NCI-H510A (cell line): ENCODE measurements around the gene LDLRAD4.

Experiments used
- DNase-seq: peaks from one replicate; lab custom pipeline; 2025; lab: John Stamatoyannopoulos, UW

LDLRAD4 gene

GRCh38 chr18:13285874-13286273 lies 67.3 kb downstream of the LDLRAD4 start:
- DNase-seq, result no peak

GRCh38 chr18:13286456-13287125 lies 68.0 kb downstream of the LDLRAD4 start:
- DNase-seq, result no peak

GRCh38 chr18:13287372-13287771 lies 68.8 kb downstream of the LDLRAD4 start:
- DNase-seq, result no peak

- DNase-seq, result no peak
These were observed 70.1 kb downstream of the LDLRAD4 start for GRCh38 chr18:13288509-13289133.

GRCh38 chr18:13289481-13290205 lies 71.1 kb downstream of the LDLRAD4 start:
- no peak for DNase-seq

GRCh38 chr18:13290856-13291271 lies 72.3 kb downstream of the LDLRAD4 start:
- no peak for DNase-seq

GRCh38 chr18:13291299-13291698 lies 72.7 kb downstream of the LDLRAD4 start:
- no peak for DNase-seq

GRCh38 chr18:13291745-13292447 lies 73.3 kb downstream of the LDLRAD4 start:
- DNase-seq, result no peak

- DNase-seq, result no peak
These were observed 74.2 kb downstream of the LDLRAD4 start for GRCh38 chr18:13292736-13293135.

GRCh38 chr18:13294309-13294708 lies 75.7 kb downstream of the LDLRAD4 start:
- DNase-seq, result no peak

- DNase-seq, result no peak
These were observed 77.3 kb downstream of the LDLRAD4 start for GRCh38 chr18:13295894-13296293.

- no peak for DNase-seq
These were observed 78.5 kb downstream of the LDLRAD4 start for GRCh38 chr18:13296867-13297574.

GRCh38 chr18:13298262-13298661 lies 79.7 kb downstream of the LDLRAD4 start:
- DNase-seq, result no peak

GRCh38 chr18:13300029-13300428 lies 81.5 kb downstream of the LDLRAD4 start:
- no peak for DNase-seq

- no peak for DNase-seq
These were observed 82.2 kb downstream of the LDLRAD4 start for GRCh38 chr18:13300796-13301195.

GRCh38 chr18:13302040-13302439 lies 83.5 kb downstream of the LDLRAD4 start:
- no peak for DNase-seq

- no peak for DNase-seq
These were observed 84.1 kb downstream of the LDLRAD4 start for GRCh38 chr18:13302457-13303225.

GRCh38 chr18:13303756-13304364 lies 85.3 kb downstream of the LDLRAD4 start:
- DNase-seq, result no peak

- no peak for DNase-seq
These were observed 86.7 kb downstream of the LDLRAD4 start for GRCh38 chr18:13305301-13305700.

- no peak for DNase-seq
These were observed 88.0 kb downstream of the LDLRAD4 start for GRCh38 chr18:13306583-13306982.

GRCh38 chr18:13308369-13308768 lies 89.8 kb downstream of the LDLRAD4 start:
- no peak for DNase-seq
